Stimulated activated CD8-positive, alpha-beta memory T cell treated with anti-CD3 and anti-CD28 coated beads, Interleukin-4, amount 100 ng/mL, for 48 hours (primary cell): ENCODE results near the gene TEKT3.

ENCODE experiments used
- DNase-seq: peaks from one replicate; pipeline ENCODE4 v3.0.0-alpha.2; 2020

Gene TEKT3

GRCh38 chr17:15349119-15349518, 7.7 kb upstream of the TEKT3 start:
- no peak for DNase-seq

- no peak for DNase-seq
These were observed 6.6 kb upstream of the TEKT3 start for GRCh38 chr17:15348021-15348420.

GRCh38 chr17:15346066-15346595, 4.7 kb upstream of the TEKT3 start:
- DNase-seq, result no peak

- DNase-seq, result no peak
These were observed 2.4 kb upstream of the TEKT3 start for GRCh38 chr17:15343749-15344148.

- DNase-seq, result no peak
These were observed 1.1 kb upstream of the TEKT3 start for GRCh38 chr17:15342460-15342859.

GRCh38 chr17:15341966-15342365, 569 bp upstream of the TEKT3 start:
- no peak for DNase-seq

GRCh38 chr17:15340966-15341365, 431 bp downstream of the TEKT3 start:
- no peak for DNase-seq

GRCh38 chr17:15335446-15335845, 6.0 kb downstream of the TEKT3 start:
- no peak for DNase-seq

- DNase-seq, result no peak
These were observed 7.1 kb downstream of the TEKT3 start for GRCh38 chr17:15334266-15334665.

GRCh38 chr17:15332338-15332737, 9.1 kb downstream of the TEKT3 start:
- DNase-seq, result no peak

- no peak for DNase-seq
These were observed 18.3 kb downstream of the TEKT3 start for GRCh38 chr17:15323131-15323530.

- DNase-seq, result no peak
These were observed 19.7 kb downstream of the TEKT3 start for GRCh38 chr17:15321556-15322251.

GRCh38 chr17:15319452-15320010, 21.9 kb downstream of the TEKT3 start:
- DNase-seq, result no peak

GRCh38 chr17:15311996-15312395, 29.4 kb downstream of the TEKT3 start:
- no peak for DNase-seq

GRCh38 chr17:15309793-15310192, 31.6 kb downstream of the TEKT3 start:
- DNase-seq, result no peak

GRCh38 chr17:15309236-15309635, 32.2 kb downstream of the TEKT3 start:
- DNase-seq, result no peak

- no peak for DNase-seq
These were observed 32.6 kb downstream of the TEKT3 start for GRCh38 chr17:15308758-15309157.

- no peak for DNase-seq
These were observed 33.7 kb downstream of the TEKT3 start for GRCh38 chr17:15307710-15308111.

GRCh38 chr17:15303851-15304250, 37.5 kb downstream of the TEKT3 start:
- DNase-seq, result no peak

- no peak for DNase-seq
These were observed 38.1 kb downstream of the TEKT3 start for GRCh38 chr17:15303268-15303667.

- DNase-seq, result no peak
These were observed 39.6 kb downstream of the TEKT3 start for GRCh38 chr17:15301845-15302244.

GRCh38 chr17:15298176-15298575, 43.2 kb downstream of the TEKT3 start:
- DNase-seq, result no peak

GRCh38 chr17:15293558-15293957, 47.8 kb downstream of the TEKT3 start:
- DNase-seq, result no peak

GRCh38 chr17:15291674-15292361, 49.6 kb downstream of the TEKT3 start:
- DNase-seq, result no peak
